Epithelial cell of proximal tubule (primary cell): Measurements from ENCODE around the gene CSNK1G2. TPM values are rescaled to one million over a fixed set of nuclear protein-coding genes. Genes with fewer than 3 reads are reported as not detected.

Experiments used
- DNase-seq: peaks from one replicate; pipeline ENCODE4 v3.0.0-alpha.2; 2011; ENCODE audit warnings: low read depth
- H3K4me3 ChIP-seq: 2 replicates; pipeline ENCODE4 v1.5.1; 2011; ENCODE audit warnings: low read depth, mild to moderate bottlenecking, low read length
- CTCF ChIP-seq: conservative IDR thresholded peaks from 2 replicates; pipeline ENCODE4 v1.5.1; 2012; ENCODE audit warnings: low read depth, mild to moderate bottlenecking, low read length
- total RNA-seq: library from RNA; depleted of rRNA; stranded (reverse); fragments of >200 nt; gene quantifications from 2 replicates; pipeline ENCODE4 v1.2.3, GENCODE V29; 2015

CSNK1G2 gene
- total RNA-seq, 1 donor from 2014 or later, result 82.9 TPM

- no peak overlapping the region for H3K4me3 ChIP-seq
- TF ChIP-seq CTCF, result no peak
- no peak for DNase-seq
Measured at GRCh38 chr19:1955171-1956121, 14.5 kb downstream of the CSNK1G2 start.

- DNase-seq, result no peak
- no peak for TF ChIP-seq CTCF
- no peak overlapping the region for H3K4me3 ChIP-seq
Measured at GRCh38 chr19:1956122-1956494, 15.1 kb downstream of the CSNK1G2 start.

- TF ChIP-seq CTCF, result no peak
- H3K4me3 ChIP-seq, result no peak overlapping the region
- no peak for DNase-seq
Measured at GRCh38 chr19:1956868-1957492, 16.0 kb downstream of the CSNK1G2 start.

- no peak overlapping the region for H3K4me3 ChIP-seq
- no peak for TF ChIP-seq CTCF
- no peak for DNase-seq
Measured at GRCh38 chr19:1957562-1958248, 16.7 kb downstream of the CSNK1G2 start.

GRCh38 chr19:1959928-1960589, 19.1 kb downstream of the CSNK1G2 start:
- TF ChIP-seq CTCF, result no peak
- no peak for DNase-seq
- H3K4me3 ChIP-seq, result no peak overlapping the region

GRCh38 chr19:1961000-1961883, 20.3 kb downstream of the CSNK1G2 start:
- DNase-seq, result no peak
- peak overlapping the region; percentile 34 for H3K4me3 ChIP-seq
- TF ChIP-seq CTCF, result no peak
